GM18858 (cell line): ENCODE measurements around the gene TRAF1.

ENCODE experiments used
- ATAC-seq: cut with Tn5 transposase; IDR thresholded peaks from one replicate; pipeline ENCODE4 v1.9.1; 2021; ENCODE audit not compliant: unreplicated experiment

TRAF1 gene

DNA sequence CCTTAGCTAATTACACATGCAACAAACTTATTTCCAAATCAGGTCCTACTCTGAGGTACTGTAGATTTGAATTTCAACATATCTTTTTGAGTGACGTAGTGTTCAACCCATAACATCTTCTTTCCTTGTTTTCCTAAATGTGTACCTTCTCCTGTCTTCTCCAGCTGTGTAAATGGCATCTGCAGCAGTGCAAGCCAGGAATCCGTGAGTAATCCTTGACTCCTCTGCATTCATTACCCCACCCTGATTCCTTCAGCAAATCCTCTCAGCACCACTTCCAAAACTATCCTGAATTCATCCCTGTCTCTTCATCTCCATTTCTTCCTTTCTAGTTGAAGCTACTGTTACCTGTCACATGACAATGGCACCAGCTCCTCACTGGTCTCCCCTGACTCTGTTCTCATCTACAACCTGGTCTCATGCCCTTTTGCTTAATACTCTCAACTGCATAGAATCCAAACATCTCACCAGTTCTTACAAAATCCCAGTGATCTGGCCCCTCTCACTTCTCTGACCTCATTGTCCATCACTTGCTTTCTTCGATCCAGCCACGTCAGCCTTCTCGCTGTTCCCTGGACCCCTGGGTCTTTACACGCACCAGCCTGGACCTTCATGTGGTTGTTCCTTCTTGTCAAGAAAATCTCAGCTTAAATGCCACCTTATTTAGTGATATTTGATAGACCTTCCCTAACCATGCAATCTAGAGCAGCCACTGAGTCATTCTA is 14.6 kb upstream of the TRAF1 start:
- ATAC-seq = no peak

DNA sequence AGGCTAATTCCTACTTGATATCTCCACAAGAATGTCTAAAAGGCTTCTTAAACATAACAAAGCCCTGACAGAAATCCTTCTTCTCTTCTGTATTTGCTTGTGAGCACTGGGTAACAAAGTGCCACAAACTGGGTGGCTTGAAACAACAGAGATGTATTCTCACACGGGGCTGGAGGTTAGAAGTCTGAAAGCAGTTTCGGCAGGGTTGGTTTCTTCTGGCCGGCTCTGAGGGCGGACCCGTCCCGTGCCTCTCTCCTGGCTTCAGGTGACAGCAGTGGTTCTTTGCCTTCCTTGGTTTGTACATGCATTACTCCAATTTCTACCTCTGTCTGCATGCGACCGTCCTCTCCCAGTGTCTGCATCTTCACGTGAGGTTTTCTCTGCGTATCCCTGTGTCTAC is 14.0 kb upstream of the TRAF1 start:
- ATAC-seq = no peak

DNA sequence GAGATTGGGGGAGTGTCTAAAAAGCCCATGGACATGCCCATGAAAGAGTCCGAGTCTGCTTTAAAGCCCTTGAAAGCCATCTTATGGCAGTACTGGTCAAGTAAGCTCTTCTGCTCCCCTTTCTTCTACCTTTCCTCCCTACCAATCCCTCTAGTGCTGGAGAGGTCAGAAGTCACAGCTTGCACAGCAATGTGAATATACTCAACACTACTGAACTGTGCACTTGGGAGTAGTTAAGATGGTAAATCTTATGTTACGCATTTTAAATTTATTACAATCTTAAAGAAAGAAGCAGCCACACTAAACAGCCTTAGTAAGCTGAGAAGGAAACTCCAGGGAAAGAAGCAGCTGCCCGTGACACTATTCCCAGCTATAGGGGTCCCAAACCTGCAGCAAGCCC is 12.3 kb upstream of the TRAF1 start:
- no peak for ATAC-seq

DNA sequence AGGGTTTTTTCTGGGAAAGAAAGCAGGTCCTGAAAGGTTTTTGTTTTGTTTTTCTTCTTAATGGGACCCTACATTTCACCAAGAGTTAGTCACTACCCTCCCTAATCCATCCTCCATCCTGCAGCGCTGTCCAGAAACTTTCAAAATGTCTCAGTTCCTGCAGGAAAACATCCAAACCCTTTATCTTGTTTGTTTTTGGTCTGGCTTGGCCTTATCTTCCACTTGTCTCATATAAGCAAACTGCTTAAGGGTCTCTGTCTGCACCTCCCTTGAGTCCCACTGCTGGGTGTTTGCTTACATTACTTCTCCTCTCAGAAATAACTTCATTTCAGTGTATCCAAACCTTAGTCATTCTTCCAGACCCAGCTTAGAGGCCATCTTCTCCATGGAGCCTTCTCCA is 11.0 kb upstream of the TRAF1 start:
- no peak for ATAC-seq

DNA sequence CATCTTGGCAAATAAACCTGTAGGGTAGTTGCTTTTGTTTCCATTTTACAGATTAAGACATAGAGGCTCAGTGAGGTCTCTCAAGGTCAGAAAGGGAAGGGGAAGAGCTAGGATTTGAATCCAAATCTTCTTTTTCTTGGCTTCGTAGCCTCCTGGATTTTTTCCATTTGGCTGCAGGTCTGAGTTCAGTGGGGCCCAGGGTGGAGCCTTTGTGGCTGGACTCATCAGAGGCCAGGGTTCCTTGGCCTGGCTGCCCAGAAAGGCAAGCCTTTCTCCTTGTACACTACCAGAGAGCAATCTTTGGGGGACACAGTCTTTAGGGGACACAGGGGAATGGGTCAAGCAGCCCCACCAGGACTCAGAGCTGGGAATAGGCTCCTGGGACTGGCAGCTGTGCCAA is 10.5 kb upstream of the TRAF1 start:
- no peak for ATAC-seq

DNA sequence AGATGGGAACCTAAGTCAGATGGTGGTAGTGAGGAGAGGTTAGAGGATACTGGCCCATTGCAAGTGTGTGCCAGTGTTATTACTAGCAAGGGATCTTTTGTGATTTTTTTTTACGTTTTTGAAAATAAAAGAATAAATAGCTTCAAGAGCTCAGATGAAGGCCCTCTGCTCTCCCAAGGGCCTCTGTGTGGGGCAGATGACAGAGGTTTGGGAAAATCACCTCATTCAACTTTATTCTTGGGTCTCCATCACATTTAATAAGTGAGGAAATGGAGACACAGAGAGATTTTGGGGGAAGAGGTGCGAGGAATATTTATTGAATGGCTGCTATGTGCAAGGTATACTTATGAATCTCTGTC is 10.1 kb upstream of the TRAF1 start:
- ATAC-seq = no peak

DNA sequence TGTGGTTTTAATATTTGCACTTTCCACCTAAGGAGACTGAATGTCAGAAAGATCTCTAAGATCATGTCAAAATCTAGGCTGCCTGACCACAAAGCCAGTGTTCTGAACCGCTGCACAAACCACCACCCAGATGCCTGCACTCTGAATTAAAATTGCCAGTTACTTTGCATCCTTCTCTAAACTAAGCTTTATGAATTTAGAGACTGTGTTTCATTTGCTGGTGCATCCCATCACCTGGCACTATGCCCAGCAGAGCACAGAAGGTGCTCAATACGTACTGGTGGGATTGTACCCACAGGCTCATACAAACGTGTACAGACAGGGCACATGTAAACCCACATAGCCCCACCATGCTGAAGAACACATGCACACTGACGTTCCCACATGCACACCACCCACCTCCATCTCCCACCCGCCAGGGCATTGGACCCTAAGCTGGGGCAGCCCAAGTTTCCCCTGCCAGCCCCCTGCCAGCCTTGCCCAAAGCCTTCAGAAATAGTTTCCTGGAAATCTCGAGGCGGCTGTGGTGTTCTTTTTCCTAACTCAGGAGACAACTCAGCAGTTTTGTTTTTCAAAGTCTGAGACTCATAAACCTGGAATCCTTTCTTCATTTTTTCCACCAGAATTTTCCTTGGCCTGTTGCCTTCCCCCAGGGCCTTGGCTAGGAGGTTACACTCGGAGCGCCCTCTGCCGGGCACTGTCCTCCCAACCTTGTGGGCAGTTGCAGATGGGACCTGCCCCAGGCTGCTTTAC is 9.6 kb upstream of the TRAF1 start:
- no peak for ATAC-seq

DNA sequence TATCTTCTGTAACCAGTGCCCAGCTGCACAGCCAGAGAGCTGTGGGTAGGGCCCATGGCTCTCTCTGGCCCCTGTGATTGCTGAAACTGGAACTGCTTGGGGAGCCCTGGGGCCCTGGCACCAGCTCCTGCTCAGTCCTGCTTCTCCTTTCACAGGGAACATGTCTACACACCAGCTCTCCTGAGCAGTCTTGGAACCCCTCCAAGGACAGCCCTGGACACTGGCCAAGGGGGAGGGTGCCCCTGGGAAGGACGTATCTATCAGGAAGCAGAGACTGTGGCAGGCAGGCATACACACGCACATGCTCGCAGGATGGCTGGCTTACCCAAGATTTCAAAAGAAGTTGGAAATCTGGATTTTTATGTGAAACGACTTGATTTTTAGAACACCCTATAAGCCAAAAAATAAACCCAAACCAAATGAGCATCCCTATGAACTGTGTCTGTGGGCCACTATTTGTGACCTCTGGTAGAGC is 8.8 kb upstream of the TRAF1 start:
- ATAC-seq = no peak

DNA sequence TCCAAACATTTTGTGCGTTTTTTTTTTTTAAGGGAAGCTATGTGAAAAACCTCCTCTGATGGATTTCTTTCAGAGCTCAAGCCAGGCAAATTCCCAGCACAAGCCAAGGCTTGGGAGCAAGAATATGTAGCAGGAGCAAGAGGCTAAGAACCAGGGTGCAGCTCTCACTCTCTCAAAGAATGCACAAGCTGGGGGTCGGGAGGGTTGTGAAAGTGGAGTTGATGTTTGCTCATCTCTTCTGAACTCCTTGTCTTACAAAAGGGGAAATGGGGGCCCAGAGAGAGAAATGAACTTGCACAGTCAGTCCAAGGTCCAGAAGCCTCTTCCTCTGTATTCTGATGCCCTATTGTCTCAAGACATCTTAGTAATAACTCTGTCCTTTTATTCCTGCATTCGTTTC is 7.7 kb upstream of the TRAF1 start:
- ATAC-seq = no peak

DNA sequence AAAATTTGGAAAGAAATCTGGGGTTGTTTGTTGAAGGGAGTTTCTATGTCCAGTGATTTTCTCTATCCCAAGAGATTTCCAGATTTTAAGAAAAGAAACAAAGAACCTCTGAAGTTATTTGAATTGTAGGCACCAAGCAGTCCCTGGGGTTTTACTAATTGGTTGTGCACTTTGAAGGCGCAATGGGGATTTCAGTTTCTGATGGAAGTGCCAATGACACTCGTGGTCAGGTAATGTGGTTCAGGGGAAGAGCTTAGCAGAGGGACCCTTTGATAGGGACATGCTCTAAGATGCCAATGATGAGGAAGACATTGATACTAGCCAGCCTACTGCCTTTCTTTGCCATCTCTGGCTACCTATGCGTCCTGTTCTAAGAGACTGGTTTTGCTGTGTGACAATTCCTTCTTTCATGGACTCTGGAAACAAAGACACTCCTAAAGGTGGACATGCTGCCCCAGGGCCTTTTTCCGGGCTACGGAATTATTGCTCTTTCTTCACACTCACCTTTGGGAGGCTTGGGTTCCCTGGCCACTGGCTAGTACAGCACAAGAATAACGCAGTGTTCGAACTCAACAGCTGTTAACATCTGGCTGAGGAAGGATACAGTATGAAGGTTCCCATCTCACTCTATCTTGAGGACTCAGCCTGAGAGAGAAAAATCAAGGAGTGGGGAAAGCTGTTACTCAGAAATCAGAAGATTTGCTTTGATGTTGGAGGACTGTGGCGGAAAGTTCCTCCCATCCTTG is 6.9 kb upstream of the TRAF1 start:
- no peak for ATAC-seq

DNA sequence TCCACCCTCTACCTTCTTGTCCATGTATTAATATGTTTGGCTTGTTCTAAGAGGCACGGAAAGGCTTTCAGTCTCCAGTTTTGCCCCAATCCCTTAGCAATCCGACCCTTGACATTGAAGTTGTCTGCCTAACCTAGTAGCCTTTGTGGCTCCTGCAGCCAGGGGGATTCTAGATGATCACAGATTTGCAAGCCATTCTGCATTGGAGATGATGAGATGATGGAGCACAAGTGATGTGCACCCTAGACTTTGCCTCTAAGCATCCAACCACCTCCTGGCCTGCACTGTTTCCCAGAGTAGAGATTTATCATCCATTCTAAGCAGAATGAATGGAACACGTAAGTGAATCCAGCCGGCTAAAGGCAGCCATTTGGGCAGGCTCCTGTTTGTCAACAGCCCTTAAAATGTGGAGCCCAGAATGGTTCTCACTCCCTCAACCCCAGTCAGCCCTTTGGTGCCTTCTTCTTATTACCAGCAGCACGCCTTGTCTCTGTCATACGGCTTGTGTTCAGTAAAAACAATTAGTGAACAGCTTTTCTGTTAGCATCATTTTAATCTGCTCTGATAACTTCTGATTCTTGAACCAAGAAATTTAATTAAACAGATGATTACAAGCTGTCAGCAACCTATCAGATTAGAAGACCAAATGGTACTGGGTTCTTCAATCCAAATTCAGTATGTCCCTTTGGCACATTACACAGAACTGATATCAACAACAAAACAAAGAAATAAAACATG is 5.7 kb upstream of the TRAF1 start:
- no peak for ATAC-seq

DNA sequence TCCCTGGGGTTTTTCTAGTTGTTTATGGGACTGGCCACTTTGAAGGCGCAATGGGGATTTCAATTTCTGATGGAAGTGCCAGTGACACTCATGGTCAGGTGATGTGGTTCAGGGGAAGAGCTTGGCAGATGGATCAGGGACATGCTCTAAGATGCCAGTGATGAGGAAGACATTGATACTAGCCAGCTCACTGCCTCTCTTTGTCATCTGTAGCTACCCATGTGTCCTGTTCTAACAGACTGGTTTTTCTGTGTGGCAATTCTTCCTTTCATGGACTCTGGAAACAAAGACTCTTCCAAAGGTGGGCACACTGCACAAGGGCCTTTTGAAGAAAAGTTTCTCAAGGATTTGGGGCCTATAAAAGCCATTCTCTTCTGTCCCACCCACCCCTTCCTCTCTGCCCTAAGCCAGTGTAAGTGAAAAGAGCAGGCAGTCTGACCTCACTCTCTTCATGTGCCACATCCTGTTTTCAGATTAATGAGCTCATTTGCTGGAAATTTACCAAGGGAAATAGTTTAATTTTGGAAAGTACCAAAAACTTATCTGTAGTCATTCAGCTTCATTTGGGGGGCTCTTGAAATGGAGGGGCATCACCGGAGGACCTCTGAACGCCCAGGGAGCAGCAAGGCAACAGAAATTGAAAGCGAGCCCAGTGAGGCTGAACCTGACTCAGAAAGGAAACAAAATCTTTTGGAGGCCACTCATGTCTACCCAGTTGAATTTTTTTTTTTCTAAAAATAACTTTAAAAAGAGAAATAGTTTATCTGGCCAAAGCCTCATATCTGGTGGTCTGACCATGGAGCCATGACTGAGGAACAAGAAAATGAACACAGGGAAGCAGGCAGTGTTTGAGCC is 4.9 kb upstream of the TRAF1 start:
- peak; percentile 41 for ATAC-seq

DNA sequence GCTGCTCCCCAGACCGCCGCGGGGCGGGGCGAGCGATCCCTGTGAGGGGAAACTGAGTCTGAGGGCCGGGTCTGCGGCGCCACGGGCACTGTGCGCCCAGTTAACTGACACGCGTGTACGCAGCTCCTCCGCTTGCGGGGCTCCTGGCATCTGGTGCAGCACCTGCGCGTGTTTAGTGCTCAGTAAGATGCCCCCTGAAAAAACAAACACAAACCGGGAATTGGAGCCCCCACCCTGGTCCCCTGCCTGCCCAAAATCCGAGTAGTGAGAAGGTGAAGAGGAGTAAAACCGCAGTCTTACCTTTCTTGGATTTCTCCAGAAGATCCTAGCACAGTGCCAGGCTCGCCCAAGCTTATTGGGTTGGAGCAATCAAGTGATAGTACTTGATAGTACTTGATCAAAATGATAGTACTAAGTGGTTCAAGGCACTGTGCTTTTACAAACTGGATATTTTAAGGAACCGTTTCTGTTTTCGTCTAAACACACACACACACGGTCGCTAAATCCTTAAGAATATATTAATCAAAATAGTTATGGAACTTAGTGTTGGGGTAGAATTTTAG is 2.7 kb upstream of the TRAF1 start:
- ATAC-seq = no peak

DNA sequence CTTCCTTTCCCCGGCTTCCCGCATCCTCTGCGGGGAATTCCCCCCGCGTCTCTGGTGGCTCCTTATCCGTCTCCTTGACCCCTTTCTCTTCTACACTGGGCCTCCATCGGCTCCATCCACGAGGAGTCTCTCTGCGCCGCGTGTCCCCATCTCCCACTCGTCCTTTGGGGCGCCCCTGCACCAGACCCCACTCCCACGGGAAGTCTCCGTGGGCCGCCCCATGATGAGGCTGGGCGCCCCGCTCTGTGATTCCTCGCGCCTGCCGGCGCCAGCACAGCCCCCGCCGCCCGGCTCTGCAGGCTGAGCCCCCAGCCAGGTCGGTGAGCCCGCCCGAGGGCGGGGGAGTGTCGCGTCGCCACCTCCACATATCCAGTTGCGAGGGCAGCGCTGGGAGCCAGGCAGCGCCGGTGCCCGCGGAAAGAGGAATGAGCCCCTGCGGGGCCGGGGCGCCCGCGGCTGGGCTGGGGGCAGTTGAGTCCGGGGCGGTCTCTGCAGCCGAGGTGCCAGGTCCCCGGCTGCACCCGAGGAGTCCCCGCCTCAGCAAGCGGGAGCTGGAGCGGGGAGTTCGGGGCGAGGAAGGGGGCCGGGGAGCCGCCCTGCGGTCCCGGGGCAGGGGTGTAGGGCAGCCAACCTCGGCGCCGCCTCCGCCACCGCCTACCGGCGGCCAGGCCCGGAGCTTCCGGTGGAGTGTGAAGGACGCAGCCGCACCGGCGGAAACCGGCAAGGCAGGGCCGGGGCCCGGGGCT is 2.1 kb upstream of the TRAF1 start:
- no peak for ATAC-seq

DNA sequence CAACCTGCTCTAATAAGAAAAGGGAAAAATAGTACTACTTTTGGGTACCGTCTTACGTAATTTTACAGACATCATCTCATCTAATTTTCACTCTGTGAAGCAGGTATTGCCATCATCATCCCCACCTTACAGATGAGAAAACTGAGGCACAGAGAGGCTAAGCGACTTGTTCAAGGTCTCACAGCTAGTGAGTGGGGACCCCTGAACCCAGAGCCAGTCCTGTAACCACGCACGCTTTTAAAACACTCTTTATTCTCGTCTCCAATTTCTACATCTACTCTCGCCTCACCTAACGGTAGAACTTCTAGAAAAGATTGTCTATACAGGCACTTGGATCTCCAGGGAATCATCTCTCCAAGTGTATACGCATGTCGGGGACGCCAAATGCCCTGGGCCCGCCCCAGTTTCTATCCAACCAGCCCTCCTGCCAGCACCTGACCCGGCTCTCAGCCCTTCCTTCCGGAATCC is 1.5 kb upstream of the TRAF1 start:
- no peak for ATAC-seq

DNA sequence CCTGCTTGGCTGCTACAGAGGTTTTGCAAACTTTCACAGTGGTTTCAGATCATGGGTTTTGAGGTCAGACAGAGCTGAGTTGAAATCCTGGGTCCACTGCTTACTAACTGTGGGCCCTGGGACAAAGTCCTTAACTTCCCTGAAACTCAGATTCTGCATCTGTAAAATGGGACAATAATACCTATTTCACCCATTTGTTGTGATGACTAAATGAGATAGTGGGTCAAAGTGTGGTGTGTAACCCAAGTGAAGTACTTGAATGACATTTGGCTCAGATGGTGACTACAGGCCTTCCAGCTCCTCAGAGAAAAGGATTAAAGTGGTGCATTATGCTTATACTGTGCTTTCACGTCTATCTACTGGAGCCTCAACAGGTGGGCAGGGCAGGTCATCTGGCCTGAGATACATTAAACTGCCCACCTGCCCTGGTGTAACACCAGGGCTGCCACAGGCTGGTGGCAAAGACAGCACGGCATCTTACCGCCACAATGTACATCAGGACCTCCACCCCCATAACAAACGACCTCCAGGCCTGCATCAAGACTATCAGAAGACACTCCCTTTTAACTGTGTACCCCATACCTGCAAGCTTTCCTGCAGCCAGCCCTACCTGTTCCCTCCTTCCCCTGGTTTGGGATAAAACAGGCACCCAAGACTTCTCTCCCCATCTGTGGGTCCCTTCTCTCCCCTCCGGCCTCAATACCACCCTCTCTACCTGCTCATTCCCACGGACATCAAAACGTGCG is 846 bp upstream of the TRAF1 start:
- ATAC-seq = no peak

DNA sequence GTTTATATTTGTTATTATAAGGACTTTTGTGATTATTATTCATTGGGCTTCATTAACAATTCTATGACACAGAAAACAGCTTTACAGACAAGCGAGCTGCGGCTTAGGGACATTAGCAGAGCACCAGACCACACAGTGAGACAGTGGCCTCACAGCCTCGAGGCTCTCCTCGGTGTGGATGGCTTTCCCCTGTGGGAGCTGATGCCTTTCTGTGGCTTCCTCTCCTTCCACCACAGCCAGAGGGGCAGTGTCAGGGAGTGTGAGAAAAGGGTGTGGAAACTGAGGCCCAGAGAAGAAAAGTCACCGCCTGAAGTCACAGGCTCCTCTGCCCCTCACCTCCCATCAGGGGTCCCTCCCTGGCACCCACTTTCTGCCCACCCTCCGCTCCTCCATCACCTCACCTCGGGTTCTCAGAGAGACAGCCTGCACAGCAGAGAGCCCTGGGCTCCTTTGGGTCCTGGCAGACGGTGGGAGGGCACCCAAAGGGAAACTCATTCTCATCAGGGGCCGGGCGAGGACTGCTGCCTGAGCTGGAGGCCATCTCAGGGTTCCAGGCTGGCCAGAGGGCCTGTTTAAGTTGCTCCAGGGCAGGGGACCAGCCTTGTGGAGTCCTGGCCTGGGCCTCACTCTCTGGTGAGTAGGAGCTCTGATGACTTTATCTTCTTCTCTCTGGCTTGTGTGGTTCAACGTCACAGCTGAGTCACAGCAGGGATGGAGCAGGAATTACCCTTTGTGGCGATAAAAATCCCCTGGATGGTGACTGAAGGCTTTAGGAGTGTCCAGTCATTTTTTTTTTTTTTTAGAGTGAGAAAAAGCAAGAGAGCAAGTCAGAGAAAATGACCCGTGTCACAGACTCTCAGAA is 830 bp downstream of the TRAF1 start:
- ATAC-seq = peak; percentile 34
